Fibroblast of lung (primary cell): Measurements from ENCODE around the gene ACAA2. TPM values are rescaled to one million over a fixed set of nuclear protein-coding genes. Genes with fewer than 3 reads are reported as not detected.

ENCODE experiments used
- DNase-seq, 2 donors: peaks; one replicate each; pipeline versions ENCODE4 v3.0.0 to v3.0.0-alpha.2; 2010; ENCODE audit warnings: low read depth in 2 of 2
- H2AFZ ChIP-seq: 2 replicates; pipeline ENCODE4 v1.5.1; 2012; ENCODE audit warnings: low read length, control low read depth, inconsistent platforms
- H3K27ac ChIP-seq: 2 replicates; pipeline ENCODE4 v1.5.1; 2011; ENCODE audit warnings: low read length, control low read depth; ENCODE audit not compliant: insufficient read depth
- H3K27me3 ChIP-seq: 2 replicates; pipeline ENCODE4 v1.5.1; 2011; ENCODE audit warnings: mild to moderate bottlenecking, low read length; ENCODE audit not compliant: control insufficient read depth, insufficient read depth
- H3K36me3 ChIP-seq: 2 replicates; pipeline ENCODE4 v1.5.1; 2011; ENCODE audit warnings: low read length; ENCODE audit not compliant: control insufficient read depth, insufficient read depth
- H3K4me1 ChIP-seq: 2 replicates; pipeline ENCODE4 v1.5.1; 2011; ENCODE audit warnings: low read length; ENCODE audit not compliant: control insufficient read depth, insufficient read depth; ENCODE audit errors: extremely low read depth
- H3K4me2 ChIP-seq: 2 replicates; pipeline ENCODE4 v1.5.1; 2011; ENCODE audit warnings: low read length, control low read depth; ENCODE audit not compliant: insufficient read depth; ENCODE audit errors: extremely low read depth
- H3K4me3 ChIP-seq, 4 experiments: fragments of 200-600 bp in 1 of 4; sonication (generic) in 1 of 4; replicated peaks in 1 of 4; 2 replicates each; pipeline ENCODE4 v1.5.1; 2011 to 2016; ENCODE audit warnings: low read length in 4 of 4, low read depth in 3 of 4, mild to moderate bottlenecking in 3 of 4, control low read depth in 2 of 4, inconsistent platforms in 1 of 4, mixed read lengths in 1 of 4; ENCODE audit not compliant: insufficient read depth in 1 of 4; ENCODE audit errors: control extremely low read depth in 1 of 4
- H3K79me2 ChIP-seq: 2 replicates; pipeline ENCODE4 v1.5.1; 2012; ENCODE audit warnings: mild to moderate bottlenecking, low read length, inconsistent platforms; ENCODE audit not compliant: control insufficient read depth, insufficient read depth
- H3K9ac ChIP-seq: 2 replicates; pipeline ENCODE4 v1.5.1; 2011; ENCODE audit warnings: mild to moderate bottlenecking, low read length, control low read depth; ENCODE audit not compliant: insufficient read depth
- H3K9me3 ChIP-seq: 2 replicates; pipeline ENCODE4 v1.5.1; 2012; ENCODE audit warnings: low read depth, low read length; ENCODE audit not compliant: control insufficient read depth, insufficient read depth
- H4K20me1 ChIP-seq: 2 replicates; pipeline ENCODE4 v1.5.1; 2011; ENCODE audit warnings: low read length; ENCODE audit not compliant: control insufficient read depth, insufficient read depth; ENCODE audit errors: extremely low read depth
- EZH2 ChIP-seq: IDR thresholded peaks from 2 replicates; pipeline ENCODE4 v1.5.1; 2012; ENCODE audit warnings: low read length, control low read depth, mild to moderate bottlenecking; ENCODE audit errors: missing control alignments
- polyA plus RNA-seq, 2 donors: library from polyadenylated mRNA; depleted of rRNA in 1 of 2; stranded (reverse) in 1 of 2; unstranded in 1 of 2; fragments of >200 nt; gene quantifications; 2 replicates each; pipeline ENCODE4 v1.2.1, GENCODE V29; 2011 to 2012; ENCODE audit warnings: missing spikeins in 1 of 2
- total RNA-seq: library from RNA; depleted of rRNA; stranded (reverse); fragments of >200 nt; gene quantifications from 2 replicates; pipeline ENCODE4 v1.2.1, GENCODE V29; 2014
- TF ChIP-seq, protein P1 (sequence below), 2 donors: IDR thresholded peaks in 1 of 2; conservative IDR thresholded peaks in 1 of 2; 1 replicate in 1 of 2; 2 replicates in 1 of 2; pipeline ENCODE4 v1.5.1; 2011 to 2012; ENCODE audit warnings: low read length in 2 of 2, control low read depth in 1 of 2, inconsistent platforms in 1 of 2, low read depth in 1 of 2, mild to moderate bottlenecking in 1 of 2

The ACAA2 gene
- total and polyA plus RNA-seq, 2 donors (not counting 1 experiment from before 2014, with no cell fraction given) = 27.1 to 38.5 TPM

DNA sequence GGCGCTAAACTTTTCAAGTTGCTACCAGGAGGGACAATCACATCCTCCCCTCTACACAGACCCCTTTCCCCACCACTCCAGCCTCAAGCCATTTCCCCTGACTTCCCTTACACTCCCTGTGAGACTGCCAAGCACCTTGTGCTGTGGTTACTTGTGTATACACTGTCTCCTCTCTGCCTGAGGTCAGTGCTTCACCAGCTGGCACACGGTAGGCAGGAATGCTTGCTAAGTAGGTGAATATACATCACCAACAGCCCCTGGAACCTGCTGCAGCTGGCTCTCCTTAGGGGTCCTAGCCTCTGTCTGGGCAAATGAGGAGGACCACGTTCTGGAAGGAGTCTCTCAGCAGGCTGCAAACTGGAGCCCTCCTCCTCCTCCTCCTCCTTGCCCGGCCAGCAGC is 38.3 kb upstream of the ACAA2 start:
- Histone ChIP-seq H3K27ac (no peak overlapping the region), H3K4me3 (no peak overlapping the region), H3K27me3 (no peaks in the 10 kb centered on the region), H3K79me2 (no peaks in the 10 kb centered on the region), H4K20me1 (no peaks in the 10 kb centered on the region), H2AFZ (no peak overlapping the region), H3K4me2 (no peak overlapping the region), H3K4me1 (peaks cover 5% of the 10 kb centered on the region), H3K36me3 (no peaks in the 10 kb centered on the region), H3K9ac (no peak overlapping the region), H3K9me3 (no peaks in the 10 kb centered on the region)
- TF ChIP-seq, protein P1, sequence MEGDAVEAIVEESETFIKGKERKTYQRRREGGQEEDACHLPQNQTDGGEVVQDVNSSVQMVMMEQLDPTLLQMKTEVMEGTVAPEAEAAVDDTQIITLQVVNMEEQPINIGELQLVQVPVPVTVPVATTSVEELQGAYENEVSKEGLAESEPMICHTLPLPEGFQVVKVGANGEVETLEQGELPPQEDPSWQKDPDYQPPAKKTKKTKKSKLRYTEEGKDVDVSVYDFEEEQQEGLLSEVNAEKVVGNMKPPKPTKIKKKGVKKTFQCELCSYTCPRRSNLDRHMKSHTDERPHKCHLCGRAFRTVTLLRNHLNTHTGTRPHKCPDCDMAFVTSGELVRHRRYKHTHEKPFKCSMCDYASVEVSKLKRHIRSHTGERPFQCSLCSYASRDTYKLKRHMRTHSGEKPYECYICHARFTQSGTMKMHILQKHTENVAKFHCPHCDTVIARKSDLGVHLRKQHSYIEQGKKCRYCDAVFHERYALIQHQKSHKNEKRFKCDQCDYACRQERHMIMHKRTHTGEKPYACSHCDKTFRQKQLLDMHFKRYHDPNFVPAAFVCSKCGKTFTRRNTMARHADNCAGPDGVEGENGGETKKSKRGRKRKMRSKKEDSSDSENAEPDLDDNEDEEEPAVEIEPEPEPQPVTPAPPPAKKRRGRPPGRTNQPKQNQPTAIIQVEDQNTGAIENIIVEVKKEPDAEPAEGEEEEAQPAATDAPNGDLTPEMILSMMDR (conservative IDR thresholded peaks at IDR 0.05 in 1 of 2, IDR thresholded peaks at IDR 0.05 in 1 of 2; ENCODE audit: low read depth in 1 of 2, low read length in 2 of 2) = no peak
- TF ChIP-seq EZH2 = no peak
- no peak for DNase-seq

DNA sequence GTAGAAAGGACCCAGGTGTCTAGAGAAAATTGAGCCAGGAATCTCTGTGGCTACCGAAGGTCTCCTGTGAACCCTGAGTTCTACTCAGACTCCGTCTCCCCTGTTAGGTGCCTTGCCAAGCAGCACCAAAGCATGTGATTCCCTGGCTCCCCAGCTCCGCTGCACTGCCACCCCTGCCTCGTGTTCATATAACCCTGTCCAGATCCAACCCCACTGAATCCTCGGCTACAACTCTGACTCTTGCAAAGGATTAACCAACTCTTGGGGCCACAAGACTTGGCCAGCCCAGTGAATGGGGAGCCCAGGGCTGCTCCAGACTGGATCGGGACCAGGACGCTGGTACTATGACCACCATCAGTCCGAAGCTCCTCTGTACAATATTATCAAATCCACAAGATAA is 37.3 kb upstream of the ACAA2 start:
- Histone ChIP-seq H2AFZ (no peak overlapping the region), H3K27ac (no peak overlapping the region), H3K4me2 (no peak overlapping the region), H3K4me3 (no peak overlapping the region), H3K9ac (no peak overlapping the region), H4K20me1 (no peaks in the 10 kb centered on the region), H3K4me1 (peaks cover 7% of the 10 kb centered on the region), H3K36me3 (no peaks in the 10 kb centered on the region), H3K27me3 (no peaks in the 10 kb centered on the region), H3K9me3 (no peaks in the 10 kb centered on the region), H3K79me2 (no peaks in the 10 kb centered on the region)
- no peak for TF ChIP-seq EZH2
- TF ChIP-seq, protein P1 (conservative IDR thresholded peaks at IDR 0.05 in 1 of 2, IDR thresholded peaks at IDR 0.05 in 1 of 2; ENCODE audit: low read depth in 1 of 2, low read length in 2 of 2) = no peak
- DNase-seq = no peak

DNA sequence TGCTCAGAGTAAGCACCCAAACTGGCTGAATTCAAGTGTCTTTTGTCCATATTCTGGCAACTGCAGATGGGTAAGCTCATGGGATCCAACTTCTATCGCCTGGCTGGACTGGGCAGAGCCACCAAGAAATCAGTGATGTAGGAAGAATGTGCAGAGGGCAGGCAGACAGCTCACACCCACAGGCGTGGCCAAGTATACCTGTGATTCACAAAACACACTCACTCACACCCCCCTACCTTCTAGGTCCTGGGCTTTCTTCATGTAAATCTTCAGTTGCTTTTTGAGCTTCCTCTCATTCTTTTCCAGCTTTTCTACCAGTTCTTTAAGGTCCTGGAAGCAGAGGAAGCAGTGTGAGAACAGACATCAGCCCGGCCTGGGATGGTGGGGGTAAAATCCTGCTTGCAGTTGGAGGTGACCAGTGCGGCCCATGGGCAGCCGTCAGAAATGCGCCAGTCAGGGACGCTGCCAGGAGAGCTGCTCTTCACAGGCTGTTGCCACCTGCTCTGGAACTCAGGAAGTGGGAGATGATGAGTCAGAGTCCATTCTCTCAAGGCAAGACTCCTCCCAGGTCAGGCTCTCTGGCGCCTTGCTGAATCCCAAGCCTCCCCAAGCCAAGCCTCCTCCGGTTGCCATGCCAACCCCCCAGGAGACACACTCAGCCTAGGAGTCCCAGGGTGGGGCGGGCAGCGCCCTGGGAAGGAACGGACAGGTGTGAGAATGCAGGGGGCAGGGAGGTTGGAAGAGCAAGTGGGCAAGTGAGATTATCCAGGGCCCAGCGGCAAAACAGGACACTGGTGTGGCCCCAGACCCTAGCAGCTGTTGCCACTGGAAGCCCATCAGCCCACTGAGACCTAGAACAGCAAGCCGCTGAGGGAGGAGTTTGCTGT is 36.2 kb upstream of the ACAA2 start:
- H3K9ac ChIP-seq = no peak overlapping the region
- TF ChIP-seq EZH2 = no peak
- TF ChIP-seq, protein P1 (conservative IDR thresholded peaks at IDR 0.05 in 1 of 2, IDR thresholded peaks at IDR 0.05 in 1 of 2; ENCODE audit: low read depth in 1 of 2, low read length in 2 of 2) = no peak
- H3K4me2 ChIP-seq = peak overlapping the region; percentile 62
- H3K27ac ChIP-seq = no peak overlapping the region
- H3K27me3 ChIP-seq = no peaks in the 10 kb centered on the region
- no peaks in the 10 kb centered on the region for H3K79me2 ChIP-seq
- no peak overlapping the region for H3K4me3 ChIP-seq
- H3K9me3 ChIP-seq = no peaks in the 10 kb centered on the region
- no peaks in the 10 kb centered on the region for H4K20me1 ChIP-seq
- no peak overlapping the region for H2AFZ ChIP-seq
- peak; percentile 87 to 94 for DNase-seq
- peaks cover 7% of the 10 kb centered on the region for H3K4me1 ChIP-seq
- H3K36me3 ChIP-seq = no peaks in the 10 kb centered on the region
